HG03025 (cell line): ENCODE data around the gene BANK1.

Experiments used
- ATAC-seq: cut with Tn5 transposase; IDR thresholded peaks from one replicate; pipeline ENCODE4 v1.9.1; 2021; ENCODE audit warnings: mild to moderate bottlenecking, moderate library complexity; ENCODE audit not compliant: unreplicated experiment, low FRiP score

BANK1 gene

GRCh38 chr4:101993842-101994775 is 203.6 kb downstream of the BANK1 start:
- ATAC-seq = no peak

- peak; percentile 91 for ATAC-seq
Observed at GRCh38 chr4:102007959-102008425, 217.5 kb downstream of the BANK1 start.

- ATAC-seq = no peak
Observed at GRCh38 chr4:102008711-102009110, 218.2 kb downstream of the BANK1 start.

- no peak for ATAC-seq
Observed at GRCh38 chr4:102022343-102022742, 231.8 kb downstream of the BANK1 start.

- no peak for ATAC-seq
Observed at GRCh38 chr4:102027961-102028360, 237.4 kb downstream of the BANK1 start.

GRCh38 chr4:102031406-102031805 is 240.9 kb downstream of the BANK1 start:
- ATAC-seq = no peak

- no peak for ATAC-seq
Observed at GRCh38 chr4:102036016-102036415, 245.5 kb downstream of the BANK1 start.

GRCh38 chr4:102036619-102037376 is 246.3 kb downstream of the BANK1 start:
- ATAC-seq = no peak

- ATAC-seq = no peak
Observed at GRCh38 chr4:102037566-102037965, 247.0 kb downstream of the BANK1 start.

- ATAC-seq = no peak
Observed at GRCh38 chr4:102042871-102043802, 252.6 kb downstream of the BANK1 start.

GRCh38 chr4:102047616-102048015 is 257.1 kb downstream of the BANK1 start:
- no peak for ATAC-seq

GRCh38 chr4:102055805-102056204 is 265.3 kb downstream of the BANK1 start:
- ATAC-seq = no peak

GRCh38 chr4:102057122-102057521 is 266.6 kb downstream of the BANK1 start:
- no peak for ATAC-seq

GRCh38 chr4:102061133-102061532 is 270.6 kb downstream of the BANK1 start:
- ATAC-seq = no peak

- no peak for ATAC-seq
Observed at GRCh38 chr4:102064747-102065442, 274.4 kb downstream of the BANK1 start.

- ATAC-seq = no peak
Observed at GRCh38 chr4:102076622-102077021, 286.1 kb downstream of the BANK1 start.

- ATAC-seq = no peak
Observed at GRCh38 chr4:102080184-102080583, 289.7 kb downstream of the BANK1 start.

- no peak for ATAC-seq
Observed at GRCh38 chr4:102089850-102090621, 299.5 kb downstream of the BANK1 start.

GRCh38 chr4:102091656-102092055 is 301.1 kb downstream of the BANK1 start:
- ATAC-seq = no peak
